GM18499 (cell line): ENCODE measurements around the gene MEGF11.

Experiments
- ATAC-seq: cut with Tn5 transposase; IDR thresholded peaks from one replicate; pipeline ENCODE4 v1.9.1; 2021; ENCODE audit warnings: moderate number of reproducible peaks; ENCODE audit not compliant: insufficient read depth, unreplicated experiment

Gene MEGF11

GRCh38 chr15:66153549-66154415, 99.8 kb downstream of the MEGF11 start:
- no peak for ATAC-seq

GRCh38 chr15:66152650-66153049, 100.9 kb downstream of the MEGF11 start:
- ATAC-seq: no peak

GRCh38 chr15:66151809-66152208, 101.7 kb downstream of the MEGF11 start:
- no peak for ATAC-seq

- ATAC-seq: no peak
These were observed 103.7 kb downstream of the MEGF11 start for GRCh38 chr15:66149871-66150270.

- no peak for ATAC-seq
These were observed 105.4 kb downstream of the MEGF11 start for GRCh38 chr15:66148187-66148586.

GRCh38 chr15:66147440-66147839, 106.1 kb downstream of the MEGF11 start:
- ATAC-seq: no peak

- no peak for ATAC-seq
These were observed 107.8 kb downstream of the MEGF11 start for GRCh38 chr15:66145726-66146182.

GRCh38 chr15:66144978-66145725, 108.4 kb downstream of the MEGF11 start:
- no peak for ATAC-seq

GRCh38 chr15:66142285-66142684, 111.3 kb downstream of the MEGF11 start:
- ATAC-seq: no peak

- ATAC-seq: no peak
These were observed 113.9 kb downstream of the MEGF11 start for GRCh38 chr15:66139591-66140207.

- no peak for ATAC-seq
These were observed 114.5 kb downstream of the MEGF11 start for GRCh38 chr15:66138892-66139590.

- no peak for ATAC-seq
These were observed 115.3 kb downstream of the MEGF11 start for GRCh38 chr15:66138096-66138783.

- no peak for ATAC-seq
These were observed 116.6 kb downstream of the MEGF11 start for GRCh38 chr15:66136948-66137347.

GRCh38 chr15:66135664-66136063, 117.9 kb downstream of the MEGF11 start:
- ATAC-seq: no peak

- ATAC-seq: no peak
These were observed 119.3 kb downstream of the MEGF11 start for GRCh38 chr15:66134284-66134683.

- ATAC-seq: no peak
These were observed 120.2 kb downstream of the MEGF11 start for GRCh38 chr15:66133247-66133885.

GRCh38 chr15:66132251-66132816, 121.2 kb downstream of the MEGF11 start:
- no peak for ATAC-seq

- no peak for ATAC-seq
These were observed 121.7 kb downstream of the MEGF11 start for GRCh38 chr15:66131831-66132230.

GRCh38 chr15:66131200-66131599, 122.3 kb downstream of the MEGF11 start:
- ATAC-seq: no peak
